ENCODE data around the gene SPTY2D1.

- TF ChIP-seq CTCF (IDR thresholded peaks at IDR 0.05) (no peak), POLR2A (IDR thresholded peaks at IDR 0.05) (no peak)
Measured at GRCh38 chr11:18594999-18595749, 39.0 kb downstream of the SPTY2D1 start.

Measured in adrenal gland (tissue), 5 donors.